HG03469 (cell line): Measurements from ENCODE around the gene LMBRD1.

Experiments
- ATAC-seq: cut with Tn5 transposase; IDR thresholded peaks from one replicate; pipeline ENCODE4 v1.9.1; 2021; ENCODE audit warnings: mild to moderate bottlenecking, moderate library complexity, moderate number of reproducible peaks; ENCODE audit not compliant: unreplicated experiment

The LMBRD1 gene

GRCh38 chr6:69647726-69648125 lies 149.1 kb downstream of the LMBRD1 start:
- no peak for ATAC-seq

- no peak for ATAC-seq
Observed at GRCh38 chr6:69643688-69644087, 153.1 kb downstream of the LMBRD1 start.

- no peak for ATAC-seq
Observed at GRCh38 chr6:69632932-69633331, 163.9 kb downstream of the LMBRD1 start.

DNA sequence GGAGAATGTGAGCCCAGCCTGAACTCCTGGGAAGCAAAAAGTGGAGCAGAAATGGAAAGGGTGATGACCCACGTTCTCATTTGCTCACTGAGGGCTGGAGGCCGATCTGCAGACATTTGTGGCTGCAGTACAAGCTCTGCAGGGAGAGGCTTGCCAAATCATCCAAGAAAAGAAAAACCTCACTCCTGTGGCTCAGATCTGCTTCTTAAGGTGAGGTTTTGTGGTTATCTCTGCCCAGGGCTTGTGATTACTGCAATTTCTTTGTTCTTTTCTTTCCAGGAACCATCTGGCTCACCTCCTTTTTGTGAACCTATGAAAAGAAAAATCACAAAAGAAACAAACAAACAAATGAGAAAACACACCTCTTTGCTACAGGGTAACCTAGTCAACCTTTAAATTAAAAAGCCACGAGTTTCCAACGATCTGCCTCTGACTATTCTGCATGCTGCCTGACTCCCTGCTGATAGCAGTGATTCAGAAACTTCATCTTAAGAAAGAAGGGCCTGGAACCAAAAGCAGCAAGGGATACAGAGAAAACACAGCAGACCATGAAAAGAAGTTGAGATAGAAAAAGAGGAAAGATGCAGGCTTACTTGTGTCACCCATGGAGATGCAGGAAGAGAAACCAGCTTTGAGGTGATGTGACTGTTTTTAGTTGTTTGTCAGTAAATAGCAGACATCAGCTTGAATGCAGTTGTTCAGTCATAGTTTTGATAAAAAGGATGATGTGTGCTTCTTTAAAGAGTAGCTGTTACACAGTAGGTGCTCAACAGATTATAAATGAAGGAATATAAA lies 165.1 kb downstream of the LMBRD1 start:
- ATAC-seq, result no peak

DNA sequence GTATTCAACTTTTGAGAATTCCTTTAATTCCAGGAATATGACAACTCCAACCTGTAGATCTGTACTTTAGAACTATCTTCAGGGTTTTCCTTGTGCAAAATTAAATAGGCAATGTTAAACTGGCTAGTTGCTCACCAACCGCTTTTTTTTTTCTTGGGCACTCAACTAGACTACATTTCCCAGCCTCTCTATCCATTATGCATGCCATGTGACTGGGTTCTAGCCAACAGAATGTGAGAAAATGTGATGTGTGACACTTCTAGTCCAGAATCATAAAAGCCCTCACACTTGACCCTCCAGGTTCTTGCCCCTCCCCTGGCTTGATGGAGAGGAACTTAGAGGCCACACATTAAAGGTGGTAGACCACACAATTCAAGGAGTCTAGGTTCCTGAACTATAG lies 166.0 kb downstream of the LMBRD1 start:
- ATAC-seq, result no peak

DNA sequence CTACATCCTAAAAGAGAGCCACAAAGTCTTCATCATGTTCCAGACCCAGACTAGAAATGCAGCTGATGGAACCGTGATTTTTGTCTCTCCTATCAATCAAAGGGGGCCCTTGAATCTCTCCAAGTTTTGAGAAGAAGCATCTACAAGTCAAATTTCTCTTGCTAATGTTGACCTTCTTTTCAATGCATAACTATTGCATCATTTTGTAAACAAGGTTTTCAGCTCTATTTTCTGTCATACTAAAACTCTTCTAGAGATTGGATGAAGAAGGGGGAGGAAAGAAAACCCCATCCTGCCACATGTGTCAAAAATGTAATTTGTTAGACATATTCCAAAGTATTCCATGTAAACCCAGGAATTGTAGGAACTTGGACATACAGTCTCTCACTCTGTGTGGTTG lies 169.2 kb downstream of the LMBRD1 start:
- no peak for ATAC-seq

GRCh38 chr6:69624944-69625343 lies 171.9 kb downstream of the LMBRD1 start:
- ATAC-seq, result no peak
